Astrocyte of the spinal cord (primary cell): ENCODE results near the gene RTN4.

Experiments used
- DNase-seq: peaks from one replicate; pipeline ENCODE4 v3.0.0; 2011; ENCODE audit warnings: low read depth, low spot score
- H3K4me3 ChIP-seq: 2 replicates; pipeline ENCODE4 v1.5.1; 2011; ENCODE audit warnings: low read depth, mild to moderate bottlenecking, low read length, moderate library complexity
- CTCF ChIP-seq: IDR thresholded peaks from 2 replicates; pipeline ENCODE4 v1.5.1; 2012; ENCODE audit warnings: low read depth, mild to moderate bottlenecking, low read length, inconsistent platforms
- in situ Hi-C: cut with HindIII; loops from 2 replicates; pipeline ENCODE4 v1.10.0; 2017; ENCODE audit warnings: low sequenced_read_pairs

Gene RTN4

GRCh38 chr2:54957321-54957999 lies 92.8 kb downstream of the RTN4 start:
- DNase-seq, result no peak
- no peak for TF ChIP-seq CTCF
- in situ Hi-C loops, result no loop called here
- no peak overlapping the region for H3K4me3 ChIP-seq

- TF ChIP-seq CTCF, result no peak
- in situ Hi-C loops, result no loop called here
- no peak overlapping the region for H3K4me3 ChIP-seq
Observed at GRCh38 chr2:54956111-54956627, 94.1 kb downstream of the RTN4 start.

GRCh38 chr2:54955358-54956110 lies 94.7 kb downstream of the RTN4 start:
- TF ChIP-seq CTCF, result no peak
- in situ Hi-C loops, result no loop called here
- no peak overlapping the region for H3K4me3 ChIP-seq
- no peak for DNase-seq

More at GRCh38 chr2:54956111-54956627, 94.1 kb downstream of the RTN4 start:
- no peak for DNase-seq

- no peak overlapping the region for H3K4me3 ChIP-seq
- DNase-seq, result no peak
- TF ChIP-seq CTCF, result no peak
- in situ Hi-C loops, result no loop called here
Observed at GRCh38 chr2:54954705-54955357, 95.4 kb downstream of the RTN4 start.

- H3K4me3 ChIP-seq, result no peak overlapping the region
- no peak for DNase-seq
- in situ Hi-C loops, result no loop called here
- TF ChIP-seq CTCF, result no peak
Observed at GRCh38 chr2:54954158-54954557, 96.1 kb downstream of the RTN4 start.

GRCh38 chr2:54952978-54953456 lies 97.2 kb downstream of the RTN4 start:
- no peak for TF ChIP-seq CTCF
- no peak overlapping the region for H3K4me3 ChIP-seq
- in situ Hi-C loops, result no loop called here
- peak; percentile 35 for DNase-seq
